ENCODE results near the gene WFDC5.

DNA sequence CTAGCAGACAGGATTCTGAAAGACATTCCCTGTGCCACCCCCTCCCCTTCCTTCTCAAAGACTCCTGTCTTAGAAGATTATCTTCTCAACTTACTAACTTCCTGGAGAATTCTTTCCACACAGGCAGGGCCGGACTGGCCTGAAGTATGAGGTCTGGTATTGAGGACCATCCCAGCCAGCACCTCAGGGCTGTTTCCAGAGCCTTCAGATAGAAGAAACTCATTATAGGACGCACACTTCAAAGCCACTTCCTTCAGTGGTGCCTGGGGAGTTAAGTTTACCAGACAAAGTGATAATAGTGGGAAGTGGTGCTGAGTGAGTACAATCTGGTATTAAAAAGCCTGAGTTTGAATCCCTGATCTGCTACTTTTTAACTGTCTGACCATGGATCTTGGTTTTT lies 29.7 kb downstream of the WFDC5 start:
- TF ChIP-seq, protein P1, sequence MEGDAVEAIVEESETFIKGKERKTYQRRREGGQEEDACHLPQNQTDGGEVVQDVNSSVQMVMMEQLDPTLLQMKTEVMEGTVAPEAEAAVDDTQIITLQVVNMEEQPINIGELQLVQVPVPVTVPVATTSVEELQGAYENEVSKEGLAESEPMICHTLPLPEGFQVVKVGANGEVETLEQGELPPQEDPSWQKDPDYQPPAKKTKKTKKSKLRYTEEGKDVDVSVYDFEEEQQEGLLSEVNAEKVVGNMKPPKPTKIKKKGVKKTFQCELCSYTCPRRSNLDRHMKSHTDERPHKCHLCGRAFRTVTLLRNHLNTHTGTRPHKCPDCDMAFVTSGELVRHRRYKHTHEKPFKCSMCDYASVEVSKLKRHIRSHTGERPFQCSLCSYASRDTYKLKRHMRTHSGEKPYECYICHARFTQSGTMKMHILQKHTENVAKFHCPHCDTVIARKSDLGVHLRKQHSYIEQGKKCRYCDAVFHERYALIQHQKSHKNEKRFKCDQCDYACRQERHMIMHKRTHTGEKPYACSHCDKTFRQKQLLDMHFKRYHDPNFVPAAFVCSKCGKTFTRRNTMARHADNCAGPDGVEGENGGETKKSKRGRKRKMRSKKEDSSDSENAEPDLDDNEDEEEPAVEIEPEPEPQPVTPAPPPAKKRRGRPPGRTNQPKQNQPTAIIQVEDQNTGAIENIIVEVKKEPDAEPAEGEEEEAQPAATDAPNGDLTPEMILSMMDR (IDR thresholded peaks at IDR 0.05): no peak
- TF ChIP-seq POLR2A (IDR thresholded peaks at IDR 0.05): no peak

Measured in adrenal gland (tissue), 5 donors.